Keratinocyte (primary cell): Measurements from ENCODE around the gene SCUBE3. TPM values are rescaled to one million over a fixed set of nuclear protein-coding genes. Genes with fewer than 3 reads are reported as not detected.

ENCODE experiments used
- DNase-seq: peaks from one replicate; pipeline ENCODE4 v3.0.0-alpha.2; 2011; ENCODE audit warnings: low read depth, missing footprints, low spot score
- FAIRE-seq: peaks from 2 replicates; lab custom pipeline; 2011; peaks lifted over from hg19 to GRCh38; lab: Jason Lieb, UNC
- H2AFZ ChIP-seq: 2 replicates; pipeline ENCODE4 v1.6.0; 2012; ENCODE audit warnings: low read length, control low read depth, inconsistent platforms; ENCODE audit not compliant: control insufficient read depth
- H3K27ac ChIP-seq: 2 replicates; pipeline ENCODE4 v1.5.1; 2011; ENCODE audit warnings: low read length; ENCODE audit not compliant: control insufficient read depth, insufficient read depth
- H3K27me3 ChIP-seq: 3 replicates; pipeline ENCODE4 v1.6.0; 2011; ENCODE audit warnings: low read length; ENCODE audit not compliant: control insufficient read depth, insufficient read depth; ENCODE audit errors: extremely low read depth
- H3K36me3 ChIP-seq, 2 experiments: 2 replicates in 1 of 2; 3 replicates in 1 of 2; pipeline ENCODE4 v1.5.1; 2011; ENCODE audit warnings: low read length in 2 of 2, mild to moderate bottlenecking in 1 of 2; ENCODE audit not compliant: control insufficient read depth in 2 of 2, insufficient read depth in 2 of 2; ENCODE audit errors: extremely low read depth in 1 of 2
- H3K4me1 ChIP-seq: 3 replicates; pipeline ENCODE4 v1.5.1; 2011; ENCODE audit warnings: low read length; ENCODE audit not compliant: control insufficient read depth, insufficient read depth; ENCODE audit errors: extremely low read depth
- H3K4me2 ChIP-seq: 3 replicates; pipeline ENCODE4 v1.6.0; 2011; ENCODE audit warnings: low read depth, low read length; ENCODE audit not compliant: control insufficient read depth, insufficient read depth; ENCODE audit errors: extremely low read depth
- H3K4me3 ChIP-seq, 3 experiments: fragments of 200-600 bp in 1 of 3; sonication (generic) in 1 of 3; 2 replicates in 2 of 3; 3 replicates in 1 of 3; pipeline ENCODE4 v1.5.1; 2011 to 2016; ENCODE audit warnings: low read length in 3 of 3, mild to moderate bottlenecking in 3 of 3, control low read depth in 2 of 3, inconsistent platforms in 1 of 3, low read depth in 1 of 3, mixed read lengths in 1 of 3, mixed run types in 1 of 3, moderate library complexity in 1 of 3; ENCODE audit not compliant: control insufficient read depth in 2 of 3, insufficient read depth in 2 of 3; ENCODE audit errors: extremely low read depth in 1 of 3
- H3K79me2 ChIP-seq: 2 replicates; pipeline ENCODE4 v1.6.0; 2012; ENCODE audit warnings: low read length; ENCODE audit not compliant: control insufficient read depth, insufficient read depth
- H3K9ac ChIP-seq: 3 replicates; pipeline ENCODE4 v1.6.0; 2011; ENCODE audit warnings: low read length; ENCODE audit not compliant: control insufficient read depth, insufficient read depth; ENCODE audit errors: extremely low read depth
- H3K9me1 ChIP-seq: 3 replicates; pipeline ENCODE4 v1.6.0; 2011; ENCODE audit warnings: low read length; ENCODE audit not compliant: control insufficient read depth, insufficient read depth; ENCODE audit errors: extremely low read depth
- H3K9me3 ChIP-seq: 2 replicates; pipeline ENCODE4 v1.5.1; 2012; ENCODE audit warnings: low read depth, low read length; ENCODE audit not compliant: control insufficient read depth
- H4K20me1 ChIP-seq: 3 replicates; pipeline ENCODE4 v1.6.0; 2011; ENCODE audit warnings: low read length; ENCODE audit not compliant: control insufficient read depth, insufficient read depth; ENCODE audit errors: extremely low read depth
- EZH2 ChIP-seq: IDR thresholded peaks from one replicate; pipeline ENCODE4 v1.6.1; 2012; ENCODE audit warnings: inconsistent platforms, mild to moderate bottlenecking, low read length, moderate library complexity
- dilution Hi-C: fragments of 300-500 bp; cut with MboI; formaldehyde crosslinking; loops from one replicate; pipeline ENCODE4 v1.7.0; 2020; ENCODE audit warnings: low sequenced_read_pairs; ENCODE audit not compliant: extremely low pct_ligation_motif_present
- polyA plus RNA-seq, 5 experiments: library from polyadenylated mRNA; depleted of rRNA in 3 of 5; stranded (reverse) in 3 of 5; stranded (forward) in 1 of 5; unstranded in 1 of 5; fragments of >200 nt; gene quantifications; 1 replicate in 1 of 5; 2 replicates in 3 of 5; 3 replicates in 1 of 5; pipeline versions ENCODE4 v1.2.1 to v1.2.3, GENCODE V29; 2011 to 2012; ENCODE audit warnings: missing spikeins in 2 of 5, low read depth in 1 of 5, low replicate concordance in 1 of 5
- TF ChIP-seq, protein P1 (sequence below), 3 experiments: IDR thresholded peaks in 1 of 3; conservative IDR thresholded peaks in 1 of 3; optimal IDR thresholded peaks in 1 of 3; 2 replicates in 2 of 3; 3 replicates in 1 of 3; pipeline versions ENCODE3 to v1.5.1; 2011; ENCODE audit warnings: low read length in 3 of 3, mild to moderate bottlenecking in 3 of 3, moderate library complexity in 2 of 3, control low read depth in 1 of 3, inconsistent platforms in 1 of 3; ENCODE audit not compliant: insufficient read depth in 2 of 3; ENCODE audit errors: extremely low read depth in 1 of 3

SCUBE3 gene
- polyA plus RNA-seq, 1 donor (not counting 4 experiments of a cell fraction or from before 2014, with no cell fraction given), result 0.01 TPM

DNA sequence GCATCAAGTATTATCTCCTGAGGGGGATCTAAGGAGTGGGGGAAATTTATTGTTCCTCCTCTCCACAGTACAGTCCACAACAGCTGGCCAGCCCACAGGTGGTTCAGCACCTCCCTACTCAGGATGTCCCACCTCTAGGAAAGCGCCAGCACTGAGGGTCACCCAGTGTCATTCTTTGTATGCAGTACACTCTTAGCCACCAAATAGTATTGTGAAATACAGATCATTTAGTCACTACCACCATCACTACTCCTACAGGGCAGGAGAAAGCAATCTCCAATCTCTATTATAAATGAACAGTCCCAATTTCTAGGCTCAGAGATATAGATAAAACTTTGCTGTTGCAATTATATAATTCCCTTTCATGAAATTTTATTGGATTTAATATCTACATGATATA, 39.5 kb downstream of the SCUBE3 start:
- Histone ChIP-seq H3K79me2 (peaks cover 1% of the 10 kb centered on the region), H3K9me3 (no peaks in the 10 kb centered on the region), H3K27me3 (no peaks in the 10 kb centered on the region), H3K9ac (no peak overlapping the region), H3K27ac (no peak overlapping the region), H4K20me1 (no peaks in the 10 kb centered on the region), H3K4me1 (peaks cover 3% of the 10 kb centered on the region), H3K4me2 (no peak overlapping the region), H3K36me3 (no peaks in the 10 kb centered on the region), H3K4me3 (no peak overlapping the region), H3K9me1 (no peaks in the 10 kb centered on the region), H2AFZ (no peak overlapping the region)
- DNase-seq (no peak), FAIRE-seq (no peak)
- dilution Hi-C loops, result no loop called here
- TF ChIP-seq, protein P1, sequence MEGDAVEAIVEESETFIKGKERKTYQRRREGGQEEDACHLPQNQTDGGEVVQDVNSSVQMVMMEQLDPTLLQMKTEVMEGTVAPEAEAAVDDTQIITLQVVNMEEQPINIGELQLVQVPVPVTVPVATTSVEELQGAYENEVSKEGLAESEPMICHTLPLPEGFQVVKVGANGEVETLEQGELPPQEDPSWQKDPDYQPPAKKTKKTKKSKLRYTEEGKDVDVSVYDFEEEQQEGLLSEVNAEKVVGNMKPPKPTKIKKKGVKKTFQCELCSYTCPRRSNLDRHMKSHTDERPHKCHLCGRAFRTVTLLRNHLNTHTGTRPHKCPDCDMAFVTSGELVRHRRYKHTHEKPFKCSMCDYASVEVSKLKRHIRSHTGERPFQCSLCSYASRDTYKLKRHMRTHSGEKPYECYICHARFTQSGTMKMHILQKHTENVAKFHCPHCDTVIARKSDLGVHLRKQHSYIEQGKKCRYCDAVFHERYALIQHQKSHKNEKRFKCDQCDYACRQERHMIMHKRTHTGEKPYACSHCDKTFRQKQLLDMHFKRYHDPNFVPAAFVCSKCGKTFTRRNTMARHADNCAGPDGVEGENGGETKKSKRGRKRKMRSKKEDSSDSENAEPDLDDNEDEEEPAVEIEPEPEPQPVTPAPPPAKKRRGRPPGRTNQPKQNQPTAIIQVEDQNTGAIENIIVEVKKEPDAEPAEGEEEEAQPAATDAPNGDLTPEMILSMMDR (optimal IDR thresholded peaks at IDR 0.05 in 1 of 3, IDR thresholded peaks at IDR 0.05 in 1 of 3, conservative IDR thresholded peaks at IDR 0.05 in 1 of 3; ENCODE audit: extremely low read depth in 1 of 3, insufficient read depth in 2 of 3, low read length in 3 of 3), result no peak
- TF ChIP-seq EZH2, result no peak

DNA sequence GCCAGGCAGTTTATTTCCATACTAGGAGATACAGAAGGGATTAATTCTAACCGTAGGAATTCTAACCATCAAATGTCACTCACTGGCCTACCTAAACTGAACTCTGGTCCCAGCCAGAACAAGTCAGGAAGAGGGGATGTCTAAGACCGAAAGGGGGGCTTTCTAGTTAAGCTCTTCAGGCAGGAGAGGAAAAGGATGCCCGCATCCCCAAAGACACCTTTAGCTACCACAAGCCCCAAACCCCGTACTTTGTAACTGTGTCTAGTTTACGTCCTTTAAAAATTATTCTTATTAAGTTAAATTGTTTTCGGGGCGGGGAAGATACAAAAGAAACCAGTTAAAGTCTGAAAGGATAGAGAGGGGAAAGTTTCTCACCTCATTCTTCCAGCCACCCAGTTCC, 44.6 kb downstream of the SCUBE3 start:
- no peak for TF ChIP-seq EZH2
- TF ChIP-seq, protein P1 (optimal IDR thresholded peaks at IDR 0.05 in 1 of 3, IDR thresholded peaks at IDR 0.05 in 1 of 3, conservative IDR thresholded peaks at IDR 0.05 in 1 of 3; ENCODE audit: extremely low read depth in 1 of 3, insufficient read depth in 2 of 3, low read length in 3 of 3), result no peak
- H3K4me1 ChIP-seq, result peaks cover 13% of the 10 kb centered on the region
- H3K36me3 ChIP-seq, result no peaks in the 10 kb centered on the region
- no peaks in the 10 kb centered on the region for H3K27me3 ChIP-seq
- FAIRE-seq (no peak), DNase-seq (no peak)
- H3K4me2 ChIP-seq, result peak overlapping the region; percentile 94
- peak overlapping the region; percentile 48 to 94 (median 83) for H3K4me3 ChIP-seq
- no peaks in the 10 kb centered on the region for H3K9me3 ChIP-seq
- H3K79me2 ChIP-seq, result peaks cover 3% of the 10 kb centered on the region
- H3K9ac ChIP-seq, result peak overlapping the region; percentile 91
- no peaks in the 10 kb centered on the region for H3K9me1 ChIP-seq
- peak overlapping the region; percentile 72 for H3K27ac ChIP-seq
- no peaks in the 10 kb centered on the region for H4K20me1 ChIP-seq
- dilution Hi-C loops, result no loop called here
- peak overlapping the region; percentile 97 for H2AFZ ChIP-seq
